ENCODE measurements around the gene INHBB. TPM values are rescaled to one million over a fixed set of nuclear protein-coding genes. Genes with fewer than 3 reads are reported as not detected.

INHBB gene
- total RNA-seq, 1 experiment from 2014 or later = 223 TPM

DNA sequence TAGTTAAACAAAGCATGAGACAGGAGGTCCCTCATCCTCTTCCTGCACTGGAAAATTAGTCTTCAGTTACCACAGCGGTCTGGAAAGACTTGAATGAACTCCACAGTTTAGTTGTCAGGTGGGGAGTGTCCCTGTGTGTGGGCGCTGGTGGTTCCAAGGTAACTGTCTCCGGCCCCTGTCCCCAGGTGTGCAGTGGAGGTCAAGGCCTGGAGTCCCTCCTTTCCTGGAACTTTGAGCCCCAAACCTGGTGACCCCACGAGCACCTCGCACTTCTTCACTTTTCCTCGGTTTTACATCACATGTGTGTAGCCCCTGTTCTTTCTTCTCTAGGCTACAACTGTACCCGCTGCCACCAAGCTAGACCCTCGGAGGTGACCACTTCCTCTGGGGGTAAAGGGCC, 28.0 kb upstream of the INHBB start:
- H3K36me3 ChIP-seq (ENCODE audit: low read depth, low read length) = no peaks in the 10 kb centered on the region
- no peak overlapping the region for H2AFZ ChIP-seq (ENCODE audit: low read length)
- intact Hi-C loops (cut with micrococcal nuclease) = no loop called here
- ChIA-PET POLR2A (ENCODE audit: unreplicated experiment) (no interaction called here), CTCF (no interaction called here)
- no peaks in the 10 kb centered on the region for H3F3A ChIP-seq (ENCODE audit: low read length, unreplicated experiment)
- BruUV-seq (replicated peaks) = no TSS peak
- no peaks in the 10 kb centered on the region for H3K9me3 ChIP-seq (ENCODE audit: low read length)
- H3K4me1 ChIP-seq (ENCODE audit: insufficient read depth, low read length) = no peaks in the 10 kb centered on the region; the same call in 1 of the 2 replicates
- H3K4me2 ChIP-seq (ENCODE audit: low read length) = no peak overlapping the region
- no peaks in the 10 kb centered on the region for H3K9me2 ChIP-seq (replicated peaks; ENCODE audit: low read length)
- ATAC-seq (no peak), DNase-seq (no peak)
- no peaks in the 10 kb centered on the region for H3K27me3 ChIP-seq (ENCODE audit: low read length)
- H4K20me1 ChIP-seq (ENCODE audit: low read length) = no peaks in the 10 kb centered on the region
- no peak for TF ChIP-seq EZH2phosphoT487 (IDR thresholded peaks at IDR 0.05; ENCODE audit: borderline replicate concordance, low read length)
- TF ChIP-seq, protein P1, sequence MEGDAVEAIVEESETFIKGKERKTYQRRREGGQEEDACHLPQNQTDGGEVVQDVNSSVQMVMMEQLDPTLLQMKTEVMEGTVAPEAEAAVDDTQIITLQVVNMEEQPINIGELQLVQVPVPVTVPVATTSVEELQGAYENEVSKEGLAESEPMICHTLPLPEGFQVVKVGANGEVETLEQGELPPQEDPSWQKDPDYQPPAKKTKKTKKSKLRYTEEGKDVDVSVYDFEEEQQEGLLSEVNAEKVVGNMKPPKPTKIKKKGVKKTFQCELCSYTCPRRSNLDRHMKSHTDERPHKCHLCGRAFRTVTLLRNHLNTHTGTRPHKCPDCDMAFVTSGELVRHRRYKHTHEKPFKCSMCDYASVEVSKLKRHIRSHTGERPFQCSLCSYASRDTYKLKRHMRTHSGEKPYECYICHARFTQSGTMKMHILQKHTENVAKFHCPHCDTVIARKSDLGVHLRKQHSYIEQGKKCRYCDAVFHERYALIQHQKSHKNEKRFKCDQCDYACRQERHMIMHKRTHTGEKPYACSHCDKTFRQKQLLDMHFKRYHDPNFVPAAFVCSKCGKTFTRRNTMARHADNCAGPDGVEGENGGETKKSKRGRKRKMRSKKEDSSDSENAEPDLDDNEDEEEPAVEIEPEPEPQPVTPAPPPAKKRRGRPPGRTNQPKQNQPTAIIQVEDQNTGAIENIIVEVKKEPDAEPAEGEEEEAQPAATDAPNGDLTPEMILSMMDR (conservative IDR thresholded peaks at IDR 0.05; ENCODE audit: low read depth, low read length) = no peak
- TF ChIP-seq EZH2 (IDR thresholded peaks at IDR 0.05; ENCODE audit: low read length, unreplicated experiment) = no peak
- H3K9ac ChIP-seq (ENCODE audit: low read length) = no peak overlapping the region
- H3K27ac ChIP-seq (ENCODE audit: low read length) = no peak overlapping the region
- H3K4me3 ChIP-seq (ENCODE audit: low read length) = no peak overlapping the region
- H3K79me2 ChIP-seq (ENCODE audit: low read length) = no peaks in the 10 kb centered on the region

DNA sequence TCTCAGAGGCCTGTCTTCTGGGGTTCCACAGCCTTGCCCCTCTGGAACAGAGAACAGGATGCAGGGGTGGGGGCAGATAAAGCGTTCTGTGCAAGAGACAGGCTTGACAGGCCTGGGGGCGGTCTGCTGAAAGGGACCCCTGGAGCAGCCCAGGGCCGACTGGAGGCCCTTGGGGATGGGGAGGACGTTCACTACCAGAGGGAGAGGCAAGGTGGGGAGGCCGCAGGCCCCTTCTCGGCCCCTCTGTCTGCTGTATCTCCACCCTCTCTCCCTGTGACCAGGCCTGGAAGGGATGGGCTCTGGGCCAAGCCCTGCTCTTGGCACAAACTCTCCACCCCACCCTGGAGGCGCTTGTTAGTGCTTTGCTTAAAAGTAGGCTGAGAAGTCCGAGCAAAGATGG, 27.3 kb upstream of the INHBB start:
- H3K4me3 ChIP-seq (ENCODE audit: low read length) = no peak overlapping the region
- no peaks in the 10 kb centered on the region for H3K36me3 ChIP-seq (ENCODE audit: low read depth, low read length)
- ChIA-PET POLR2A (ENCODE audit: unreplicated experiment) (no interaction called here), CTCF (no interaction called here)
- DNase-seq (no peak), ATAC-seq (no peak)
- no peak overlapping the region for H3K9ac ChIP-seq (ENCODE audit: low read length)
- no peaks in the 10 kb centered on the region for H3K79me2 ChIP-seq (ENCODE audit: low read length)
- no peak overlapping the region for H3K27ac ChIP-seq (ENCODE audit: low read length)
- H2AFZ ChIP-seq (ENCODE audit: low read length) = no peak overlapping the region
- intact Hi-C loops (cut with micrococcal nuclease) = no loop called here
- H3K9me2 ChIP-seq (replicated peaks; ENCODE audit: low read length) = no peaks in the 10 kb centered on the region
- H3K4me2 ChIP-seq (ENCODE audit: low read length) = no peak overlapping the region
- TF ChIP-seq, protein P1 (conservative IDR thresholded peaks at IDR 0.05; ENCODE audit: low read depth, low read length) = no peak
- TF ChIP-seq EZH2 (IDR thresholded peaks at IDR 0.05; ENCODE audit: low read length, unreplicated experiment) (no peak), EZH2phosphoT487 (IDR thresholded peaks at IDR 0.05; ENCODE audit: borderline replicate concordance, low read length) (no peak)
- no peaks in the 10 kb centered on the region; the same call in 1 of the 2 replicates for H3K4me1 ChIP-seq (ENCODE audit: insufficient read depth, low read length)
- BruUV-seq (replicated peaks) = no TSS peak
- H4K20me1 ChIP-seq (ENCODE audit: low read length) = no peaks in the 10 kb centered on the region
- no peaks in the 10 kb centered on the region for H3F3A ChIP-seq (ENCODE audit: low read length, unreplicated experiment)
- H3K27me3 ChIP-seq (ENCODE audit: low read length) = no peaks in the 10 kb centered on the region
- no peaks in the 10 kb centered on the region for H3K9me3 ChIP-seq (ENCODE audit: low read length)

DNA sequence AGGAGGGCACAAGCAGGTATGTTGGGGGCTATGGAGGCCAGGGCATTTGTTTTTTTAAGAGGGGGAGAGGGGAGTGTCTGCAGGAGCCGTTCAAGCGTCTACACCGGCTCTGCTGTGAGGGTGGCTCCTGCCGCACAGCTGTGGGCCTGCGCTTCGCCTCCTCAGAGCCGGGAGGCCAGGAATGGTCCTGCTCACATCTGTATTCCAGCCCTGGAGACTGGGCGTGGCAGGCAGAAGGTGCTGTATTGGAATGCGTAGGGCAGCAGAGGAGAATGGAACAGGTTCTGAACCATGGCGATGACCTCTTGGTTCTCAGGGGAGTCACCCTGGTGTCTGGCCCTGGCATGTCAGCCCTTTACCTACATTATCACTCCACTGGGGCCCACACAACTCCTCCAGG, 26.8 kb upstream of the INHBB start:
- H3F3A ChIP-seq (ENCODE audit: low read length, unreplicated experiment) = no peaks in the 10 kb centered on the region
- no peaks in the 10 kb centered on the region for H3K79me2 ChIP-seq (ENCODE audit: low read length)
- TF ChIP-seq EZH2phosphoT487 (IDR thresholded peaks at IDR 0.05; ENCODE audit: borderline replicate concordance, low read length) (no peak), EZH2 (IDR thresholded peaks at IDR 0.05; ENCODE audit: low read length, unreplicated experiment) (no peak)
- TF ChIP-seq, protein P1 (conservative IDR thresholded peaks at IDR 0.05; ENCODE audit: low read depth, low read length) = no peak
- H3K27ac ChIP-seq (ENCODE audit: low read length) = no peak overlapping the region
- no peak overlapping the region for H3K9ac ChIP-seq (ENCODE audit: low read length)
- no TSS peak for BruUV-seq (replicated peaks)
- CTCF ChIA-PET = no interaction called here
- H3K4me3 ChIP-seq (ENCODE audit: low read length) = no peak overlapping the region
- H3K9me3 ChIP-seq (ENCODE audit: low read length) = no peaks in the 10 kb centered on the region
- intact Hi-C loops (cut with micrococcal nuclease) = no loop called here
- H4K20me1 ChIP-seq (ENCODE audit: low read length) = no peaks in the 10 kb centered on the region
- no peaks in the 10 kb centered on the region for H3K36me3 ChIP-seq (ENCODE audit: low read depth, low read length)
- no peak overlapping the region for H2AFZ ChIP-seq (ENCODE audit: low read length)
- no peaks in the 10 kb centered on the region for H3K9me2 ChIP-seq (replicated peaks; ENCODE audit: low read length)
- H3K27me3 ChIP-seq (ENCODE audit: low read length) = no peaks in the 10 kb centered on the region
- ATAC-seq (no peak), DNase-seq (no peak)
- POLR2A ChIA-PET (ENCODE audit: unreplicated experiment) = no interaction called here
- H3K4me2 ChIP-seq (ENCODE audit: low read length) = no peak overlapping the region
- no peaks in the 10 kb centered on the region for H3K4me1 ChIP-seq (ENCODE audit: insufficient read depth, low read length)
